Neuronal stem cell (in vitro differentiated cells): ENCODE data around the gene FBXW7.

Experiments
- DNase-seq: peaks from one replicate; pipeline ENCODE4 v3.0.0-alpha.2; 2013; ENCODE audit warnings: low spot score
- H2AFZ ChIP-seq: one replicate; pipeline ENCODE4 v1.6.1; 2013; ENCODE audit warnings: mild to moderate bottlenecking, low read length, inconsistent platforms
- H2AK5ac ChIP-seq: 2 replicates; pipeline ENCODE4 v1.6.1; 2013; ENCODE audit warnings: low read depth, mild to moderate bottlenecking, inconsistent platforms, low read length, moderate library complexity, mixed read lengths
- H2BK120ac ChIP-seq: 2 replicates; pipeline ENCODE4 v1.6.1; 2013; ENCODE audit warnings: low read depth, mild to moderate bottlenecking, inconsistent platforms, low read length, moderate library complexity, mixed read lengths
- H2BK12ac ChIP-seq: one replicate; pipeline ENCODE4 v1.6.1; 2013; ENCODE audit warnings: low read length, inconsistent platforms
- H2BK15ac ChIP-seq: 2 replicates; pipeline ENCODE4 v1.6.1; 2013; ENCODE audit warnings: mild to moderate bottlenecking, low read length, inconsistent platforms, mixed read lengths
- H2BK5ac ChIP-seq: one replicate; pipeline ENCODE4 v1.6.1; 2013; ENCODE audit warnings: inconsistent platforms, mild to moderate bottlenecking, low read length, moderate library complexity
- H3K14ac ChIP-seq: one replicate; pipeline ENCODE4 v1.6.1; 2013; ENCODE audit warnings: low read length, inconsistent platforms
- H3K18ac ChIP-seq: 2 replicates; pipeline ENCODE4 v1.6.1; 2013; ENCODE audit warnings: low read length, inconsistent platforms
- H3K23ac ChIP-seq: 2 replicates; pipeline ENCODE4 v1.6.1; 2013; ENCODE audit warnings: low read depth, mild to moderate bottlenecking, mixed read lengths, low read length, inconsistent platforms; ENCODE audit not compliant: poor library complexity
- H3K27ac ChIP-seq: replicated peaks from 3 replicates; pipeline ENCODE4 v1.5.1; 2013; ENCODE audit warnings: low read length, inconsistent platforms
- H3K27me3 ChIP-seq, 3 experiments: 2 replicates each; pipeline ENCODE4 v1.6.1; 2013; ENCODE audit warnings: low read length in 3 of 3, mild to moderate bottlenecking in 2 of 3, inconsistent platforms in 1 of 3, low read depth in 1 of 3, mixed read lengths in 1 of 3, moderate library complexity in 1 of 3; ENCODE audit not compliant: control insufficient read depth in 3 of 3, insufficient read depth in 3 of 3
- H3K36me3 ChIP-seq, 2 donors: replicated peaks in 1 of 2; 2 replicates each; pipeline ENCODE4 v1.6.1; 2013; ENCODE audit warnings: low read length in 2 of 2; ENCODE audit not compliant: control insufficient read depth in 2 of 2, insufficient read depth in 2 of 2
- H3K4ac ChIP-seq: 2 replicates; pipeline ENCODE4 v1.6.1; 2013; ENCODE audit warnings: inconsistent platforms, mild to moderate bottlenecking, low read length, moderate library complexity
- H3K4me1 ChIP-seq, 2 donors: 1 replicate in 1 of 2; 2 replicates in 1 of 2; pipeline ENCODE4 v1.6.1; 2013; ENCODE audit warnings: low read length in 2 of 2, low read depth in 1 of 2; ENCODE audit not compliant: control insufficient read depth in 2 of 2, insufficient read depth in 1 of 2
- H3K4me2 ChIP-seq: one replicate; pipeline ENCODE4 v1.6.1; 2013; ENCODE audit warnings: mild to moderate bottlenecking, low read length, inconsistent platforms; ENCODE audit not compliant: insufficient read depth, poor library complexity, severe bottlenecking
- H3K4me3 ChIP-seq, 2 donors: 2 replicates each; pipeline ENCODE4 v1.5.1; 2013; ENCODE audit warnings: low read length in 2 of 2, mild to moderate bottlenecking in 2 of 2, inconsistent platforms in 1 of 2, moderate library complexity in 1 of 2
- H3K79me1 ChIP-seq: one replicate; pipeline ENCODE4 v1.6.1; 2013; ENCODE audit warnings: low read depth, mild to moderate bottlenecking, inconsistent platforms, low read length, moderate library complexity
- H3K9ac ChIP-seq: one replicate; pipeline ENCODE4 v1.6.1; 2013; ENCODE audit warnings: mild to moderate bottlenecking, low read depth, low read length, inconsistent platforms; ENCODE audit not compliant: poor library complexity
- H3K9me3 ChIP-seq, 2 donors: replicated peaks in 1 of 2; 2 replicates each; pipeline versions ENCODE3 to v1.6.1; 2013; ENCODE audit warnings: low read length in 2 of 2, mild to moderate bottlenecking in 2 of 2, inconsistent platforms in 1 of 2, low read depth in 1 of 2, mixed read lengths in 1 of 2, moderate library complexity in 1 of 2; ENCODE audit not compliant: control insufficient read depth in 2 of 2, insufficient read depth in 1 of 2
- H4K8ac ChIP-seq: one replicate; pipeline ENCODE4 v1.6.1; 2013; ENCODE audit warnings: low read depth, mild to moderate bottlenecking, inconsistent platforms, low read length, moderate library complexity
- H4K91ac ChIP-seq: one replicate; pipeline ENCODE4 v1.6.1; 2013; ENCODE audit warnings: low read length, low read depth, mild to moderate bottlenecking, inconsistent platforms; ENCODE audit not compliant: poor library complexity
- WGBS, 2 donors: extraction: QIAGEN DNeasy Blood & Tissue Kit; methylation state at CpG; one replicate each; pipeline ENCODE4 v1.1.7; 2013; ENCODE audit warnings: missing lambda C conversion rate in 2 of 2, mixed read lengths in 1 of 2; ENCODE audit not compliant: insufficient read length in 2 of 2, insufficient replicate concordance in 1 of 2; ENCODE audit errors: extremely low coverage in 2 of 2; 5-methylcytosine and 5-hydroxymethylcytosine counted together

The FBXW7 gene

DNA sequence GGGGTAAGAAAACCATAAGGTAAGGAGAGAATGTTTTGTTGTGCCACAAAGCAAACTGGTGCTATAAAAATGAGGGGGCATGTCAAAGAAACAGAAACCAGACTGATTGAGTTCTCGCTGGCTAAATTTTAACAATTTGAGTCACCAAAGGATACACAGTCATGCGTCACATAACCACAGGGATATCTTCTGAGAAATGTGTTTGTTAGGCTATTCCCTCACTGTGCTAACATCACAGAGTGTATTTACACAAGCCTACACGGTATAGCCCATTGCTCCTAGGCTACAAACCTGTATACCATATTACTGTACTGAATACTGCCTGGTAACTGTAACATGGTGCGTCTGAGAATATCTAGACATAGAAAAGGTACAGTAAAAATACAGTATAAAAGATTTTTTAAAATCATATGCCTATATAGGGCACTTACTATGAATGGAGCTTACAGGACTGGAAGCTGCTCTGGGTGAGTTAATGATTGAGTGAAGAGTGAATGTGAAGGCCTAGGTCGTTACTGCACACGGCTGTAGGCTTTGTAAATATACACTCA lies 50.1 kb downstream of the FBXW7 start:
- Histone ChIP-seq H3K4me1 (no peaks in the 10 kb centered on the region), H3K4ac (no peak overlapping the region), H3K23ac (no peak overlapping the region), H3K27ac (no peak overlapping the region), H4K91ac (no peak overlapping the region), H3K14ac (no peak overlapping the region), H3K79me1 (no peaks in the 10 kb centered on the region), H3K36me3 (no peaks in the 10 kb centered on the region), H2AK5ac (no peak overlapping the region), H3K18ac (no peak overlapping the region), H3K9me3 (peaks cover 0 to 5% of the 10 kb centered on the region in 2 donors), H3K4me2 (no peak overlapping the region), H3K4me3 (no peak overlapping the region), H2BK12ac (no peak overlapping the region), H2BK120ac (no peak overlapping the region), H2AFZ (no peak overlapping the region), H3K9ac (no peak overlapping the region), H2BK15ac (no peak overlapping the region), H2BK5ac (no peak overlapping the region), H3K27me3 (no peaks in the 10 kb centered on the region), H4K8ac (no peak overlapping the region)
- DNase-seq = no peak
- no CpG with 5 or more reads among the region's 6 CpGs for WGBS, 2 donors

DNA sequence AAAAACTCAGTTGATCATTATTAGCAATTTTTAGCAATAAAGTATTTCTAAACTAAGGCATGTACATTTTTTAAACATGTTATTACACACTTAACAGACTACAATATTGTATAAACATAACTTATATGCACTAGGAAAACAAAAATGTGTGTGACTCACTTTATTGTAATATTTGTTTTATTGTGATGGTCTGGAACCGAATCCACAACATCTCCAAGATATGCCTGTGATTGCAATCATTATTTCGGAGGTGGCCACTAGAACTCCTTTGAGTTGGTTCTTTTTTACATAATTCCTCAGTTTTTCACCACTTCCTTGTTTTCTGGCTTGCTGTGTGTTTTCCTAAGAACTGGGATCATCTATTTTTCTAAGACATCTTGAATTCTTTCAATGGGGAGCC lies 53.7 kb downstream of the FBXW7 start:
- Histone ChIP-seq H2BK15ac (no peak overlapping the region), H3K27me3 (no peaks in the 10 kb centered on the region), H2BK120ac (no peak overlapping the region), H3K4me1 (no peaks in the 10 kb centered on the region), H2BK12ac (no peak overlapping the region), H3K79me1 (no peaks in the 10 kb centered on the region), H2BK5ac (no peak overlapping the region), H3K4me3 (no peak overlapping the region), H4K8ac (no peak overlapping the region), H3K9ac (no peak overlapping the region), H3K27ac (no peak overlapping the region), H3K23ac (no peak overlapping the region), H2AK5ac (no peak overlapping the region), H3K36me3 (no peaks in the 10 kb centered on the region), H3K4me2 (no peak overlapping the region), H2AFZ (no peak overlapping the region), H4K91ac (no peak overlapping the region), H3K14ac (no peak overlapping the region), H3K4ac (no peak overlapping the region), H3K9me3 (peaks cover 0 to 5% of the 10 kb centered on the region in 2 donors), H3K18ac (no peak overlapping the region)
- WGBS, 2 donors = no CpG with 5 or more reads among the region's 2 CpGs
- no peak for DNase-seq

DNA sequence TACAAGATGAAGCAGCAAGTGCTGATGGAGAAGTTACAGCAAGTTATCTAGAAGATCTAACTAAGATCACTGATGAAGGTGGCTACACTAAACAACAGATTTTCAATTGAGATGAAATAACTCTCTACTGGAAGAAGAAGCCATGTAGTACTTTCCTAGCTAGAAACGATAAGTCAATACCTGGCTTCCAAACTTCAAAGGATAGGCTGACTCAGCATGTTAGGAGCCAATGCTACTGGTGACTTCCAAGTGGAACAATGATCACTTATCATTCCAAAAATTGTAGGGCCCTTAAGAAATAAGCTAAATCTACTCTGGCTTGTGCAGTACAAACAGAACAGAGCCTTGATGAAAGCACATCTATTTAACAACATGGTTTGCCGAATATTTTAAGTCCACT lies 55.0 kb downstream of the FBXW7 start:
- H4K91ac ChIP-seq = no peak overlapping the region
- WGBS, 2 donors = no CpG with 5 or more reads among the region's 2 CpGs
- no peaks in the 10 kb centered on the region for H3K27me3 ChIP-seq
- H3K79me1 ChIP-seq = no peaks in the 10 kb centered on the region
- H3K9me3 ChIP-seq = peaks cover 0 to 5% of the 10 kb centered on the region in 2 donors
- no peak overlapping the region for H2BK120ac ChIP-seq
- H3K14ac ChIP-seq = no peak overlapping the region
- peaks cover 0 to 4% of the 10 kb centered on the region in 2 donors for H3K4me1 ChIP-seq
- H3K27ac ChIP-seq = no peak overlapping the region
- no peak overlapping the region for H2AK5ac ChIP-seq
- DNase-seq = no peak
- H3K36me3 ChIP-seq = no peaks in the 10 kb centered on the region
- H2BK12ac ChIP-seq = no peak overlapping the region
- no peak overlapping the region for H3K4me3 ChIP-seq
- no peak overlapping the region for H3K4me2 ChIP-seq
- no peak overlapping the region for H3K9ac ChIP-seq
- no peak overlapping the region for H2AFZ ChIP-seq
- H4K8ac ChIP-seq = no peak overlapping the region
- no peak overlapping the region for H2BK15ac ChIP-seq
- no peak overlapping the region for H3K23ac ChIP-seq
- no peak overlapping the region for H3K4ac ChIP-seq
- H2BK5ac ChIP-seq = no peak overlapping the region
- no peak overlapping the region for H3K18ac ChIP-seq

DNA sequence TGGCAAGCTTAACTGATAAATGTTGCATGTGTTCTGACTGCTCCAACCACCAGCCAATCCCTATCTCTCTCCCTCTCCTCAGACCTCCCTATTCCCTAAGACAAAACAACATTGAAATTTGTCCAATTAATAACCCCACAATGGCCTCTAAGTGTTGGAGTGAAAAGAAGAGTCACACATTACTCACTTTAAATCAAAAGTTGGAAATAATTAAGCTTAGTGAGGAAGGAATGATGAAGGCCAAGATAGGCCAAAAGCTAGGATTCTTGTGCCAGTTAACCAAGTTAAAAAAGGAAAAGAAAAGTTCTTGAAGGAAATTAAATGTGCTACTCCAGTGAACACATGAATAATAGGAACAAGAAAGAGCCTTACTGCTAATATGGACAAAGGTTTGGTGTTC lies 55.6 kb downstream of the FBXW7 start:
- Histone ChIP-seq H3K4me1 (peaks cover 0 to 4% of the 10 kb centered on the region in 2 donors), H2BK5ac (no peak overlapping the region), H3K36me3 (no peaks in the 10 kb centered on the region), H2BK12ac (no peak overlapping the region), H2AK5ac (no peak overlapping the region), H3K9ac (no peak overlapping the region), H3K27ac (no peak overlapping the region), H3K23ac (no peak overlapping the region), H4K8ac (no peak overlapping the region), H3K9me3 (peaks cover 0 to 5% of the 10 kb centered on the region in 2 donors), H3K79me1 (no peaks in the 10 kb centered on the region), H3K27me3 (no peaks in the 10 kb centered on the region), H4K91ac (no peak overlapping the region), H3K4me3 (no peak overlapping the region), H3K14ac (no peak overlapping the region), H3K4ac (no peak overlapping the region), H2BK120ac (no peak overlapping the region), H3K4me2 (no peak overlapping the region), H3K18ac (no peak overlapping the region), H2AFZ (no peak overlapping the region), H2BK15ac (no peak overlapping the region)
- DNase-seq = no peak
